ENCODE results near the gene CNOT4. TPM values are rescaled to one million over a fixed set of nuclear protein-coding genes. Genes with fewer than 3 reads are reported as not detected.

Gene CNOT4
- total and polyA plus RNA-seq, 8 donors: 4.6 to 50.2 (median 10.9) TPM

- Histone ChIP-seq H3K4me1 (peaks cover 0 to 12% (median 0%) of the 10 kb centered on the region in 4 donors), H3K4me3 (no peak overlapping the region), H3K27ac (no peak overlapping the region), H3K36me3 (no peaks in the 10 kb centered on the region), H3K9me3 (no peaks in the 10 kb centered on the region), H3K27me3 (no peaks in the 10 kb centered on the region)
- no peak for DNase-seq
- TF ChIP-seq EP300 (IDR thresholded peaks at IDR 0.05): no peak
- no peak for TF ChIP-seq POLR2A (IDR thresholded peaks at IDR 0.05)
- TF ChIP-seq POLR2AphosphoS5 (IDR thresholded peaks at IDR 0.05): no peak
- no peak for TF ChIP-seq CTCF (IDR thresholded peaks at IDR 0.05)
- WGBS, 5 donors: 92 to 95% (median 94%) methylated on average over 1 of the region's 1 CpG; no CpG with 5 or more reads in 1 of the 5 donors
- intact Hi-C loops (cut with DNase I; ENCODE audit: low total_unique reads): no loop called here
Observed at GRCh38 chr7:135333200-135333599, 176.7 kb downstream of the CNOT4 start.

GRCh38 chr7:135330088-135330487, 179.8 kb downstream of the CNOT4 start:
- intact Hi-C loops (cut with DNase I; ENCODE audit: low total_unique reads): no loop called here
- no peak for TF ChIP-seq EP300 (IDR thresholded peaks at IDR 0.05)
- no peak for TF ChIP-seq CTCF (IDR thresholded peaks at IDR 0.05)
- TF ChIP-seq POLR2A (IDR thresholded peaks at IDR 0.05): no peak
- no peak for TF ChIP-seq POLR2AphosphoS5 (IDR thresholded peaks at IDR 0.05)
- WGBS, 5 donors: 82 to 96% (median 91%) methylated on average over 1 of the region's 1 CpG
- H3K27ac ChIP-seq: no peak overlapping the region
- H3K4me1 ChIP-seq: peaks cover 0 to 3% (median 0%) of the 10 kb centered on the region in 4 donors
- no peaks in the 10 kb centered on the region for H3K9me3 ChIP-seq
- H3K36me3 ChIP-seq: no peaks in the 10 kb centered on the region
- no peaks in the 10 kb centered on the region for H3K27me3 ChIP-seq
- no peak overlapping the region for H3K4me3 ChIP-seq
- no peak for DNase-seq

GRCh38 chr7:135328526-135328925, 181.4 kb downstream of the CNOT4 start:
- intact Hi-C loops (cut with DNase I; ENCODE audit: low total_unique reads): no loop called here
- Histone ChIP-seq H3K4me1 (no peaks in the 10 kb centered on the region), H3K27me3 (no peaks in the 10 kb centered on the region), H3K9me3 (no peaks in the 10 kb centered on the region), H3K36me3 (no peaks in the 10 kb centered on the region), H3K4me3 (no peak overlapping the region), H3K27ac (no peak overlapping the region)
- no peak for DNase-seq
- TF ChIP-seq POLR2AphosphoS5 (IDR thresholded peaks at IDR 0.05) (no peak), EP300 (IDR thresholded peaks at IDR 0.05) (no peak), CTCF (IDR thresholded peaks at IDR 0.05) (no peak), POLR2A (IDR thresholded peaks at IDR 0.05) (no peak)
- 90 to 95% (median 94%) methylated on average over 7 of the region's 7 CpGs for WGBS, 5 donors

GRCh38 chr7:135328053-135328452, 181.8 kb downstream of the CNOT4 start:
- TF ChIP-seq CTCF (IDR thresholded peaks at IDR 0.05): no peak
- no peak for TF ChIP-seq POLR2AphosphoS5 (IDR thresholded peaks at IDR 0.05)
- TF ChIP-seq POLR2A (IDR thresholded peaks at IDR 0.05): no peak
- TF ChIP-seq EP300 (IDR thresholded peaks at IDR 0.05): no peak
- H3K27ac ChIP-seq: no peak overlapping the region
- no peaks in the 10 kb centered on the region for H3K36me3 ChIP-seq
- no peaks in the 10 kb centered on the region for H3K9me3 ChIP-seq
- DNase-seq: no peak
- no peaks in the 10 kb centered on the region for H3K27me3 ChIP-seq
- H3K4me1 ChIP-seq: no peaks in the 10 kb centered on the region
- H3K4me3 ChIP-seq: no peak overlapping the region
- intact Hi-C loops (cut with DNase I; ENCODE audit: low total_unique reads): no loop called here
- WGBS, 5 donors: 87 to 98% (median 97%) methylated on average over 3 of the region's 3 CpGs

All from stomach (tissue), 9 donors.